HepG2 (cell line): ENCODE measurements around the gene TMEM219. TPM values are rescaled to one million over a fixed set of nuclear protein-coding genes. Genes with fewer than 3 reads are reported as not detected.
"Not testable (repeated sequence)": the region's sequence is repeated elsewhere in the genome, so short reads cannot be mapped to it uniquely, and the experiment has no call there.

Experiments used
- ATAC-seq: fragments of 200-7000 bp; cut with Tn5 transposase; 3 replicates; pipeline ENCODE4 v1.9.1; 2020; ENCODE audit warnings: mild to moderate bottlenecking, moderate library complexity
- BruUV-seq: library from RNA; stranded (reverse); fragments of 400-500 nt; replicated peaks from 2 replicates; lab custom pipeline; 2021; lab: Mats Ljungman, UMichigan
- CTCF ChIA-PET: fragments of 300-600 bp; formaldehyde crosslinking; extraction: SDS; loops from one replicate; lab custom pipeline; 2021; ENCODE audit warnings: low total read pairs, inconsistent platforms, low intra/inter-chr PET ratio; lab: Yijun Ruan, JAX
- POLR2A ChIA-PET: fragments of 350-600 bp; sonication (Branson Sonifier 250); formaldehyde crosslinking; loops from one replicate; lab custom pipeline; 2020; ENCODE audit warnings: antibody characterized with exemption, inconsistent platforms; lab: Yijun Ruan, JAX
- DNase-seq: peaks from one replicate; pipeline ENCODE4 v3.0.0-alpha.2; 2015; ENCODE audit warnings: low spot score
- FAIRE-seq: peaks from 3 replicates; lab custom pipeline; 2011; peaks lifted over from hg19 to GRCh38; lab: Jason Lieb, UNC
- H2AFZ ChIP-seq: one replicate; pipeline ENCODE4 v1.6.1; 2011; ENCODE audit warnings: low read length, inconsistent platforms
- H3K27ac ChIP-seq: fragments of 300-600 bp; 3 replicates; pipeline ENCODE4 v1.8.0; 2011; ENCODE audit warnings: mixed run types, mild to moderate bottlenecking, mixed read lengths, low read length, inconsistent platforms; ENCODE audit not compliant: insufficient read depth; ENCODE audit errors: extremely low read length
- H3K27me3 ChIP-seq, 2 experiments: fragments of 200-600 bp in 1 of 2; 2 replicates in 1 of 2; 3 replicates in 1 of 2; pipeline versions ENCODE4 v1.6.0 to v1.8.0; 2011; ENCODE audit warnings: low read length in 2 of 2, mild to moderate bottlenecking in 2 of 2, moderate library complexity in 2 of 2, inconsistent platforms in 1 of 2; ENCODE audit not compliant: insufficient read depth in 2 of 2, control insufficient read depth in 1 of 2
- H3K36me3 ChIP-seq, 2 experiments: fragments of 200-600 bp in 1 of 2; replicated peaks in 1 of 2; 2 replicates in 1 of 2; 3 replicates in 1 of 2; pipeline versions ENCODE4 v1.5.1 to v1.8.0; 2011; ENCODE audit warnings: low read length in 2 of 2, inconsistent platforms in 1 of 2; ENCODE audit not compliant: insufficient read depth in 2 of 2, control insufficient read depth in 1 of 2
- H3K4me1 ChIP-seq: 2 replicates; pipeline ENCODE4 v1.5.1; 2012; ENCODE audit warnings: low read length, inconsistent platforms; ENCODE audit not compliant: insufficient read depth
- H3K4me2 ChIP-seq: 2 replicates; pipeline ENCODE4 v1.6.0; 2011; ENCODE audit warnings: low read depth, low read length, inconsistent platforms
- H3K4me3 ChIP-seq, 3 experiments: fragments of 200-600 bp in 1 of 3; sonication (generic), shearing (Covaris generic) in 1 of 3; replicated peaks in 1 of 3; 2 replicates each; pipeline ENCODE4 v1.5.1; 2011 to 2016; ENCODE audit warnings: low read length in 3 of 3, inconsistent platforms in 2 of 3, low read depth in 2 of 3, mild to moderate bottlenecking in 2 of 3, control low read depth in 1 of 3, mixed read lengths in 1 of 3; ENCODE audit not compliant: insufficient read depth in 1 of 3
- H3K79me2 ChIP-seq: one replicate; pipeline ENCODE4 v1.6.1; 2011; ENCODE audit warnings: low read length, inconsistent platforms; ENCODE audit not compliant: insufficient read depth
- H3K9ac ChIP-seq: 2 replicates; pipeline ENCODE4 v1.6.0; 2011; ENCODE audit warnings: mild to moderate bottlenecking, low read depth, low read length, inconsistent platforms; ENCODE audit not compliant: insufficient read depth
- H3K9me3 ChIP-seq: 2 replicates; pipeline ENCODE4 v1.5.1; 2012; ENCODE audit warnings: mild to moderate bottlenecking, low read length
- H4K20me1 ChIP-seq: 2 replicates; pipeline ENCODE4 v1.6.0; 2011; ENCODE audit warnings: inconsistent platforms, mild to moderate bottlenecking, low read length, moderate library complexity; ENCODE audit not compliant: insufficient read depth
- ISL2 ChIP-seq: sonication (generic); formaldehyde crosslinking; IDR thresholded peaks from 2 replicates; pipeline ENCODE4 v1.5.0; 2020; ENCODE audit warnings: missing genetic modification reagents
- RFX1 ChIP-seq: fragments of 450-650 bp; IDR thresholded peaks from 2 replicates; pipeline ENCODE4 v1.6.1; 2017
- WGBS: methylation state at CpG from one replicate; pipeline ENCODE4 v1.1.6; 2017; ENCODE audit warnings: low lambda C conversion rate; 5-methylcytosine and 5-hydroxymethylcytosine counted together
- in situ Hi-C: cut with HindIII; loops from 2 replicates; pipeline ENCODE4 v1.10.0; 2017; ENCODE audit warnings: low pct_unique_long_range_greater_than_20kb; ENCODE audit not compliant: extremely low pct_ligation_motif_present
- intact Hi-C: fragments of 100-400 bp; cut with micrococcal nuclease; formaldehyde crosslinking; loops from one replicate; pipeline ENCODE4 v1.10.0; 2022; ENCODE audit not compliant: unreplicated experiment
- polyA plus RNA-seq, 8 experiments: library from polyadenylated mRNA; depleted of rRNA in 3 of 8; stranded (reverse) in 7 of 8; unstranded in 1 of 8; fragments of >200 nt; fragmentation: Illumina TruSeq in 4 of 8; extraction: Trizol in 4 of 8; gene quantifications; 2 replicates each; pipeline versions ENCODE4 v1.2.1 to v1.2.3, GENCODE V29; 2011 to 2016; ENCODE audit warnings: low read depth in 4 of 8, missing spikeins in 1 of 8, mixed read lengths in 1 of 8; ENCODE audit not compliant: insufficient read depth in 1 of 8
- total RNA-seq, 5 experiments: library from RNA; depleted of rRNA; stranded (reverse); fragments of >200 nt; fragmentation: Illumina TruSeq; extraction: Trizol; gene quantifications; 2 replicates each; pipeline ENCODE4 v1.2.3, GENCODE V29; 2016; ENCODE audit warnings: low read depth in 1 of 5
- TF ChIP-seq, protein P1 (sequence below): fragments of 450-650 bp; IDR thresholded peaks from 2 replicates; pipeline ENCODE4 v1.6.1; 2016

Gene TMEM219
- total and polyA plus RNA-seq, 2 of the 13 experiments (the other 11 are each of a cell fraction or from before 2014, with no cell fraction given) = 105 to 115 TPM

DNA sequence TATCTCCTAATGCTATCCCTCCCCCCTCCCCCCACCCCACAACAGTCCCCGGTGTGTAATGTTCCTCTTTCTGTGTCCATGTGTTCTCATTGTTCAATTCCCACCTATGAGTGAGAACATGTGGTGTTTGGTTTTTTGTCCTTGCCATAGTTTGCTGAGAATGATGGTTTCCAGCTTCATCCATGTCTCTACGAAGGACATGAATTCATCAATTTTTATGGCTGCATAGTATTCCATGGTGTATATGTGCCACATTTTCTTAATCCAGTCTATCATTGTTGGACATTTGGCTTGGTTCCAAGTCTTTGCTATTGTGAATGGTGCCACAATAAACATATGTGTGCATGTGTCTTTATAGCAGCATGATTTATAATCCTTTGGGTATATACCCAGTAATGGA lies 30.1 kb upstream of the TMEM219 start:
- not testable (repeated sequence) for FAIRE-seq
- 77% methylated on average over 2 of the region's 2 CpGs for WGBS

DNA sequence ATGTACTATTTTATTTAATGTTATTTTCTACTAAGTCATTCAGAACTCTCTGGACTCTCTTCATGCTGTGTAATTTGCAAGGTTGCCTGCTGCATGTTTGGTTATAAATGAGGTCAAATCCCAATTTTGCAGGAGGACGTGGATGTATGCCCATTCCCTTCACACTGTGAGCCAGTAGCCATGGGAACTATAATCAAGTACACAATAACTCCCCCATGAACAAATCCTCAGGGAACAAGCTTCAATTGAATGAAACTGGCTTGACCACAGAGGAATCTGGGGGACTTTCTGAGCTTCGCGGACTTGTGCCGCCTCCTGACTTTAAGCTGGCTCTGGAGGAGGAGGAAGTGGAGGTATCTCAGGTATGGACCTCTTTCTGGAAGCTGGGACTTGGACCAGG lies 21.2 kb upstream of the TMEM219 start:
- Histone ChIP-seq H3K4me1 (peaks cover 38% of the 10 kb centered on the region), H2AFZ (no peak overlapping the region), H3K9ac (no peak overlapping the region), H3K79me2 (no peaks in the 10 kb centered on the region), H3K27ac (no peak overlapping the region), H3K9me3 (no peaks in the 10 kb centered on the region), H3K4me2 (no peak overlapping the region), H3K36me3 (no peaks in the 10 kb centered on the region), H3K27me3 (no peaks in the 10 kb centered on the region), H4K20me1 (no peaks in the 10 kb centered on the region), H3K4me3 (no peak overlapping the region)
- TF ChIP-seq ISL2 (CRISPR knock-in tag) (no peak), RFX1 (peak; percentile 34; the same call in 1 of the 2 replicates)
- ATAC-seq (no peak), DNase-seq (no peak), FAIRE-seq (no peak)
- 43% methylated on average over 4 of the region's 4 CpGs for WGBS
- BruUV-seq = no TSS peak
- intact Hi-C loops (no loop called here), in situ Hi-C loops (no loop called here)
- CTCF ChIA-PET = no interaction called here
- POLR2A ChIA-PET = interaction anchor here (1.2 to 6.3 kb wide), 2 partner anchors 14 to 41 kb away, joined by 3 to 59 read pairs; partner anchors contain the start of genes ASPHD1, KCTD13 and SEZ6L2

More for the DNA sequence above, 30.1 kb upstream of the TMEM219 start:
- CTCF ChIA-PET, H3K9me3 ChIP-seq, H3K4me2 ChIP-seq, H3K9ac ChIP-seq, BruUV-seq, H3K79me2 ChIP-seq, H4K20me1 ChIP-seq, H3K36me3 ChIP-seq, POLR2A ChIA-PET, in situ Hi-C loops, H2AFZ ChIP-seq, H3K27ac ChIP-seq, H3K27me3 ChIP-seq, intact Hi-C loops, DNase-seq, ATAC-seq, H3K4me3 ChIP-seq: not testable (repeated sequence)
- TF ChIP-seq, protein P1, sequence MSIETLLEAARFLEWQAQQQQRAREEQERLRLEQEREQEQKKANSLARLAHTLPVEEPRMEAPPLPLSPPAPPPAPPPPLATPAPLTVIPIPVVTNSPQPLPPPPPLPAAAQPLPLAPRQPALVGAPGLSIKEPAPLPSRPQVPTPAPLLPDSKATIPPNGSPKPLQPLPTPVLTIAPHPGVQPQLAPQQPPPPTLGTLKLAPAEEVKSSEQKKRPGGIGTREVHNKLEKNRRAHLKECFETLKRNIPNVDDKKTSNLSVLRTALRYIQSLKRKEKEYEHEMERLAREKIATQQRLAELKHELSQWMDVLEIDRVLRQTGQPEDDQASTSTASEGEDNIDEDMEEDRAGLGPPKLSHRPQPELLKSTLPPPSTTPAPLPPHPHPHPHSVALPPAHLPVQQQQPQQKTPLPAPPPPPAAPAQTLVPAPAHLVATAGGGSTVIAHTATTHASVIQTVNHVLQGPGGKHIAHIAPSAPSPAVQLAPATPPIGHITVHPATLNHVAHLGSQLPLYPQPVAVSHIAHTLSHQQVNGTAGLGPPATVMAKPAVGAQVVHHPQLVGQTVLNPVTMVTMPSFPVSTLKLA = peak; percentile 5; the same call in 1 of the 2 replicates
- H3K4me1 ChIP-seq = peaks cover 12% of the 10 kb centered on the region
